Stomach smooth muscle (tissue), 2 donors: ENCODE data around the gene ZNF883.

Experiments used
- H3K27ac ChIP-seq: one replicate; pipeline ENCODE4 v1.7.0; 2013; ENCODE audit warnings: mild to moderate bottlenecking, low read length, inconsistent platforms
- H3K27me3 ChIP-seq, 2 donors: one replicate each; pipeline ENCODE4 v1.7.0; 2013; ENCODE audit warnings: low read length in 2 of 2; ENCODE audit not compliant: insufficient read depth in 2 of 2, control insufficient read depth in 1 of 2
- H3K36me3 ChIP-seq, 2 donors: one replicate each; pipeline ENCODE4 v1.7.0; 2013; ENCODE audit warnings: low read length in 2 of 2; ENCODE audit not compliant: control insufficient read depth in 2 of 2, insufficient read depth in 2 of 2
- H3K4me1 ChIP-seq: one replicate; pipeline ENCODE4 v1.7.0; 2013; ENCODE audit warnings: low read length; ENCODE audit not compliant: control insufficient read depth, insufficient read depth
- H3K4me3 ChIP-seq, 2 donors: one replicate each; pipeline ENCODE4 v1.7.0; 2013; ENCODE audit warnings: low read length in 2 of 2
- H3K9ac ChIP-seq, 2 donors: one replicate each; pipeline ENCODE4 v1.7.0; 2013; ENCODE audit warnings: low read length in 2 of 2, mild to moderate bottlenecking in 1 of 2
- H3K9me3 ChIP-seq, 2 donors: one replicate each; pipeline ENCODE4 v1.7.0; 2013; ENCODE audit warnings: low read length in 2 of 2; ENCODE audit not compliant: control insufficient read depth in 2 of 2
- donor health status: healthy.
- donor health status: Pancreatic carcinoma.

ZNF883 gene

GRCh38 chr9:112917987-112918362 lies 94.0 kb downstream of the ZNF883 start:
- no peaks in the 10 kb centered on the region for H3K4me1 ChIP-seq
- H3K27ac ChIP-seq: no peak overlapping the region
- H3K9ac ChIP-seq: no peak overlapping the region
- no peaks in the 10 kb centered on the region for H3K9me3 ChIP-seq
- peaks cover 0 to 4% of the 10 kb centered on the region in 2 donors for H3K27me3 ChIP-seq
- H3K36me3 ChIP-seq: no peaks in the 10 kb centered on the region
- H3K4me3 ChIP-seq: no peak overlapping the region

- Histone ChIP-seq H3K27me3 (peaks cover 0 to 4% of the 10 kb centered on the region in 2 donors), H3K36me3 (no peaks in the 10 kb centered on the region), H3K9ac (no peak overlapping the region), H3K4me1 (no peaks in the 10 kb centered on the region), H3K9me3 (no peaks in the 10 kb centered on the region), H3K27ac (no peak overlapping the region), H3K4me3 (no peak overlapping the region)
Measured at GRCh38 chr9:112917047-112917986, 94.7 kb downstream of the ZNF883 start.

DNA sequence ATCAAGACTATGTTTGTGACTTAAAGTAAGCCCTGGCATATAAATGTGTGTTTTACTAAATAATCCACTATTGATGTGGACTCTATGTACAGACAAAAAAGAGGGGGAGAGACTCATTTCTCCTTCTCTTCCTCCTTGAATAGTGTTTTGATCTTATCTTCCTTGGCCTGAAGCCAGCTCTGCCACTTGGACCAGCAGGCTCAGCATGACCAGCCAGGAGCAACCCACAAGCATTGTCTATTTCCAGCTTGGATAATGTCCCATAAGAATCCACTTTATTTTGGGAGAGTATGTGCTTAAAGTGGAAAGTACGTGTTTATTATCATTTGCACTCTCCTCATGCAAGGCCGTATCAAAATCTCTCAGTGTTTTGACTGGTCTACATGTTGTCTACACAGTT lies 97.5 kb downstream of the ZNF883 start:
- no peaks in the 10 kb centered on the region for H3K36me3 ChIP-seq
- H3K9ac ChIP-seq: no peak overlapping the region
- no peaks in the 10 kb centered on the region for H3K4me1 ChIP-seq
- H3K9me3 ChIP-seq: no peaks in the 10 kb centered on the region
- H3K27me3 ChIP-seq: no peaks in the 10 kb centered on the region
- H3K27ac ChIP-seq: no peak overlapping the region
- H3K4me3 ChIP-seq: no peak overlapping the region

DNA sequence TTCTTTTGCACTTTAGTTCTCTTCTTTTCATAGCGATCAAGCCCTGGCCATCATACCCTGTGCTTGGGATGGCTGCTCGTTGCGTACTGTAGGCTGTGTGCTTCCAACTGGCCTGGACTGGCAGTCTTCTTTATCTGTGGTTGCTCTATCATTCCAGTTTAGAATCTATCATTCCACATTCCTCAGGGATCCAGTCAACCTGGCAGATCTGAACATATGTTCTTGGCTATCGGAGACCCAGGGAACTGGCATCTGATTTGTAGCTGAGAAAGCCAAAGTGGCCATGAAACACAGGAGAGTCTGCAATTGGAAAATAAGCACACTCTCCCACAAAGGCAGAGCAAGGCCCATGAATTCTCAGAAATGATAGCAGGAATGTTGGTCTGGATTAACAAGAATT lies 98.7 kb downstream of the ZNF883 start:
- Histone ChIP-seq H3K9ac (no peak overlapping the region), H3K27ac (no peak overlapping the region), H3K4me3 (no peak overlapping the region), H3K4me1 (no peaks in the 10 kb centered on the region), H3K27me3 (no peaks in the 10 kb centered on the region), H3K36me3 (no peaks in the 10 kb centered on the region), H3K9me3 (no peaks in the 10 kb centered on the region)

GRCh38 chr9:112912636-112913035 lies 99.4 kb downstream of the ZNF883 start:
- no peak overlapping the region for H3K9ac ChIP-seq
- no peaks in the 10 kb centered on the region for H3K4me1 ChIP-seq
- H3K27ac ChIP-seq: no peak overlapping the region
- H3K36me3 ChIP-seq: no peaks in the 10 kb centered on the region
- H3K9me3 ChIP-seq: no peaks in the 10 kb centered on the region
- H3K4me3 ChIP-seq: no peak overlapping the region
- no peaks in the 10 kb centered on the region for H3K27me3 ChIP-seq

DNA sequence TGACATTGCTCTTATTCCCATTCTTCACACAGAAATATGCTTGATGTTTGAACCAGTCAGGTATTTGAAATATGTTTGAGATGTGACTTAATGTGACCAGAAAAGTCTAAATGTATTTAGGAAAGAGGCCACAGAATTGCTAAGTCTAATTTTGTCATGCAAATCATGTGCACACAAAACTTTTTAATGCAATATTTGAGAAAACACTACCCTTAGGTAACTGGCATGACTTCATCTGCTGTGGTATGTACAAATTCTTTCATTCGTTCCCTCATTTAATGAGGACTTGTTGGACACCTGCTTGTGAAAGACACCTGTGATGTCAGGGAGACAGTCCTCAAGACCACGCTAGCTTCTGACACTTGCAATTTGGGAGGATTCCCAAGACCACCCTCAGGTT lies 100.3 kb downstream of the ZNF883 start:
- Histone ChIP-seq H3K36me3 (no peaks in the 10 kb centered on the region), H3K9ac (no peak overlapping the region), H3K9me3 (no peaks in the 10 kb centered on the region), H3K4me1 (no peaks in the 10 kb centered on the region), H3K27me3 (no peaks in the 10 kb centered on the region), H3K4me3 (no peak overlapping the region), H3K27ac (no peak overlapping the region)
